NCI-H524 treated with DMSO at 0.1 percent for 48 hours (cell line): ENCODE data around the gene RNF180.
A peak's percentile ranks its signal among the peaks of the same experiment; 100 is the strongest.
"Not testable (repeated sequence)": the region's sequence is repeated elsewhere in the genome, so short reads cannot be mapped to it uniquely, and the experiment has no call there.

Experiments used
- DNase-seq: peaks from one replicate; lab custom pipeline; 2025; lab: John Stamatoyannopoulos, UW

RNF180 gene

DNA sequence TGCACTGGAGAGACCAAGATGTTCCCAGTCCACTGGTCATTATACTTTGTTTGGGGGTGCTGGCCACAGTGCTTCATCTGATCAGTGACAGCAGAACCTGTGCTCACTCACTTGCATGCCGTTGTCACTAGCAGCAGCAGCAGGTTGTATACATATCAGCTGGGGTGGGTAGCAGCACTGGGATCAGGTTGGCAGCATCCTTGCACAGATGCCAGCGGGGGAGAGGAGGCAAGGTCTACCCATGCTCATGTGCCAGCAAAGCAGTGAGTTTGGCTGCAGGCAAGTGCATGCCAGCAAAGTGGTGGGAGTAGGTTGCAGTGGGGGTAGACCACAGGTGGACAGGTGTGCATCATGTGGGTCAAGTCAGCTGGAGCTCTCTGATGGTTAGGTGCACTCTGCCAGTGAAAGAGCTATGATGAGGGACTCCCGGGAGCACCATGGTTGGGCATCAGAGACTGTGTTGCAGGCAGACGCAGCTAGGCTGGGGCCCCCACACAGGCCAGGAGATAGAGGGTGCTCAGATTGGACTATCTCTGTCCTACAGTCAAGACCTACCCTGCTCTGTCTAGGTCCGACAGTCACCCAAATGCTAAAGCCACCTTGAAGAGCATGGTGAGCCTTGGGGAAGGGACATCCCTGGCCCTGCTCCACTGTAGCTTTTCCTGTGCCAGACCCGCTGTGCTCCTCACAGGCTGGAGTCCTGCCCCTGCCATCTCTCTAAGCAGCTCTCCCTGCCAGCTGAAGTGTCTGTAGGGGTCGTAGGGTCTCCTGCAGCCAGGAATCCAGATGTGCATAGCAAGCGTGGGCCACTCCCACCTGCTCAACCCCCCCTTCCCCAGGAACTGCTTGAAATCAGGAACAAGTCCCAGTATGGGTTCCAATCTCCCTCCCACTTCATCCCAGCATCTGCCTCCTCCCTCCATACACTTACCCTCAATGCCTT, 119.8 kb downstream of the RNF180 start:
- DNase-seq, result no peak

DNA sequence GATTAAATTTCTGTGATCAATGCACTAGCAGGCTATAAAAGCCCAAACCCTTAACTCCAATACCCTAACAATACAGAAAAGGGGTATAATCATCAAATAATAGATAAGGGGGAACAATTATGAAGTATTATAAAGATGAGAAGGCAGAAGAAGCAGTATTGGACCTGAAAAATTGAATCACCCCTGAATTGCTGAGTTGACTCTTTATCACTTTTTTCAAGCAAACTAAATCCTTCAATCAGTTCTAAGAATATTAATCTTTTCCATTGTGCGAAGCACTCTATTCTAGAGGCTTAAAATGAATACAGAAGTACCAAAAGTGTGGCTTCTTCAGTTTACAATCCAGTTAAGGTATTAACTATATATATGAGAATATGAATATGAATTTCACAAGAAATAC, 120.7 kb downstream of the RNF180 start:
- no peak for DNase-seq

DNA sequence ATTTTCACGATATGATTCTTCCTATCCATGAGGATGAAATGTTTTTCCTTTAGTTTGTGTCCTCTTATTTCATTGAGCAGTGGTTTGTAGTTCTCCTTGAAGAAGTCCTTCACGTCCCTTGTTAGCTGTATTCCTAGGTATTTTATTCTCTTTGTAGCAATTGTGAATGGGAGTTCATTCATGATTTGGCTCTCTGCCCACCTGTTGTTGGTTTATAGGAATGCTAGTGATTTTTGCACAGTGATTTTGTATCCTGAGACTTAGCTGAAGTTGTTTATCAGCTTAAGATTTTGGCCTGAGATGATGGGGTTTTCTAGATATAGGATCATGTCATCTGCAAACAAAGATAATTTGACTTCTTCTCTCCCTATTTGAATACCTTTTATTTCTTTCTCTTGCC, 122.9 kb downstream of the RNF180 start:
- DNase-seq, result not testable (repeated sequence)

DNA sequence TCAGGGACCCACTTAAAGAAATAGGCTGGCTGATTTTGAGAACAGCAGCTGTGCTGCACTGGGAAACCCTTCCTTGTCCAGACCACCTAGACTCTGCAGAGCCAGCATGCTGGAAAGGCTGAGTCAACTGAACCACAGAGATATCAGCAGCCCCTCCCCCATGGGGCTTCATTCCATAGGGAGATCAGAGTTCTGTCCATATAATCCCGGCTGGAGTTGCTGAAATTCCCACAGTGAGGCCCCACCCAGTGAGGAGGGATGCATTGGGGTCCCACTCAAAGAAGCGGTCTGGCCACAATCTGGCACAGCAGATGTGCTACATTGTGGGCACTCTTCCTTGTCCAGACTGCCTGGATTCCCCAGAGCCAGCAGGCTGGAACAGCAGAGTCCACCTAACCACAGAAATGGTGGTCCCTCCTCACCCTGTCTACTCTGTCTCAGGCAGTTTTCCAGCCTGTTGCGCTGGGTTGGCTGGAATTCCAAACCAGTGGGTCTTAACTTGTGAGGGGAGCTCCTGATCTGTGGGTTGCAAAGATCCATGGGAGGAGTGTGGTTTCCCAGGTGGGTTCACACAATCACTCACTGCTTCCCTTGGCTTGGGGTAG, 127.1 kb downstream of the RNF180 start:
- no peak for DNase-seq

DNA sequence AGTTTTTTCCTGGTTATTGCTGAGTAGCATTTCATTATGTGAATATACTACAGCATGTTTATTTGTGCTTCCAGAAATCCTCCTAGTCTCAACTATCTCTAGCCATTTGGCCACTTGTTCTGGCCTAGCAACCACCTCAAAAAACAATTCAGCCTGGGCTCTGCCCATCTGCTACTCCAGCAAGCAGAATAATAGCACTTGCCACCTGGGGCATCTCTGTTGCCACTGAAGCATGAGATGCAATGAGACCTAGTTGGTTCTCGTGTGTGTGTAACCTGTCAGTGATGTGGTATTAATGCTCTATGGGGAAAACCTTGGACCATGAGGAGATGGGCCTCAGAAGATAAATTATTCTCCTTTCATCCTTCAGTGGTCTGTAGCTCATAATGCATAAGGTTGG, 129.5 kb downstream of the RNF180 start:
- DNase-seq, result peak; percentile 73

DNA sequence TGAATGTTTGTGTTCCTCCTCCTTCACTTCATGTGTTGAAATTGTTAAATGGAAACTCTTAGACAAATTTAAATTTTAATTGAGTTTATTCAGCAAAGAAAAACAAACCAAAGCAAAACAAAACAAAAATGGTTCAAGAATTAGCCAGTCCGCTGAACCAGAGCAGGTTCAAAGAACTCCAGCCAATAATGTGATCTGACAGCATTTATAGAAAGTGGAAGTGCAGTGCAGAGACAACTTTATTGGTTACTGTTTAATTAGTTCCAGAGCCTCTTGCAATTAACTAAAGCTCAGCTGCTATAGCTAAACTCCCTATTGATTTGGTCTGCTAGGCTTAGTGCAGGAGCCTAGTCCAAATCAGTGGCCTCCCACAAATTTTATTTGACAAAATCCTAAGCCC, 132.9 kb downstream of the RNF180 start:
- DNase-seq, result no peak

DNA sequence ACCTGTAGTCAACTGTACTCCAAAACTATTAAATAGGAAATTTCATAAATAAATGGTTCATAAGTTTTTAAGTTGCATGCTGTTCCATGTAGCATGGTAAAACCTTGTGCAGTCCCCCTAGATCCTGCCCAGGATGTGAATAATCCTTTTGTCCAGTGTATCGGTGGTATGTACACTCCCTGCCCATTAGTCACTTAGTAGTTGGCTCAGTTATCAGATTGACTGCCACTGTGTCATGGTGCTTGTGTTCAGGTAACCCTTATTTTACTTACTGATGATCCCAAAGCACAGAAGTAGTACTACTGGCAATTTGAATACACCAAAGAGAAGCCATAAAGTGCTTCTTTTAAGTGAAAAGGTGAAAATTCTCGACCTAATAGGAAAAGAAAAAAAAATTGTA, 134.2 kb downstream of the RNF180 start:
- DNase-seq, result no peak

DNA sequence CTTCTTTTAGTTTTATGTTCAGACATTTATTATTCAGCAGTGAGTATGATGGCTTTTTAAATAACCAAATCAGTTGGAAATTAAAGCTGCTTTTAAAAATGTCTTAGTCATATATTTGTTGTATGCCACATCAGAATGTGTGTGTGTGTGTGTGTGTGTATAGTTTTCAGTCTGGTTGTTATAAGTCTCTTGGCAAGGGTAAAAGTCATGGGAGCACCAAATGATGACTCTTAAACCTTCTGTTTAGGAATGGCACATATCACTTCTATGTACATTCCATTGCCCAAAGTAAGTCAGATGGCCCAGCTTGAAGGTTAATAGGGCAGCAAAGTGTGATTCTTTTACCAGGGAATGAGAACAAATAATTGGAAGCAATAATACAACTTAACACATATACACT, 135.9 kb downstream of the RNF180 start:
- DNase-seq, result no peak

DNA sequence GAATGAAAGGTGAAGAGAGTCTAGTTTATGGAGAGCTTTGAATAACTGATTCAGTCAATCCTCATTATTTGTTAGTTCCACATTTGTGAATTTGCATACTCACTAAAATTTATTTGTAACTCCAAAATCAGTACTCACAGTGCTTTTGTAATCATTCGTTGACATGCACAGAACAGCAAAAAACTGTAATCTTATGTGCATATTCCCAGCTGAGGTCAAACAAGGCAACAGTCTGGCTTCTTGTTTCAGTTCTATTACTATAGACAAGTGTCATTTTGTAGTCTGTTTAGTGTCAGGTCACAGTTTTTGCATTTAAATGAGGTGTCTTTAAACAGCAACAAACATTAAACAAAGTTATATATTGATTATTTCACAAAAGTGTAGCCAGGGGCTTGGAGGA, 142.5 kb downstream of the RNF180 start:
- DNase-seq, result no peak

DNA sequence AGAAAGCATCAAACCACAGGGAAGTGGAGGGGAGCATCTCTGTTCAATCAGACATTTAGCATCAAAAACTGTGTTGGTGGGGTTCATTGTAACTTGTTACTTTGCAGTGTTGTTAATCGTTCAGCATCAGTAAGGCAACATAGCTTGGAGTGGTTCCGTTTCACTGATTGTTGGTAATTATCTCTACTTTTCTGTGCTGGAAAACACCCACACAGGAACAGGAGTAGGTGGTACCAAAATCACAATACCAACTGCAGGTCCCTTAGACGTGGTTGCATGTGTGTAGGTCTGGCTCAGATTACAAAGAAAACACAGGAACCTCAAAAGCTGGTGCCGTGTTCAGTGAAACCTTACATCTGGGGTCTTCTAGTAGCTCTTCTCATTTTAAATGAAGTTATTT, 146.8 kb downstream of the RNF180 start:
- no peak for DNase-seq

DNA sequence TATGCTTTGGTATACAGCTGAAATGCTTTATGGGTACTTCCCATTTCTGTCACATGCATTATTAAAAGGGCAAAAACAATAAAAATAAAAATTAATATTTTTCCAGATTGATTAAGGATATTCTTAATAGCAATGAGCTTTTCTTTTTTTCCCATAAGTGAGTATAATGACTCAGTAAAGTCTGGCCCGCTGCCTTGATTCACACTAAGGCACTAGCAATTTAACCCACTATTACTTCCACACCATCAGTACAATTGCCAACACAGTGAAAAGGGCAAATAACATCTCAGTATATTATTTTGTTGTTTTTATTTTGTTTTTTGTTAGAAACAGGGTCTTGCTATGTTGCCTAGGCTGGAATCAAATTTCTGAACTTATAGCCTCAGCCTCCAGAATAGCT, 150.1 kb downstream of the RNF180 start:
- DNase-seq, result no peak

DNA sequence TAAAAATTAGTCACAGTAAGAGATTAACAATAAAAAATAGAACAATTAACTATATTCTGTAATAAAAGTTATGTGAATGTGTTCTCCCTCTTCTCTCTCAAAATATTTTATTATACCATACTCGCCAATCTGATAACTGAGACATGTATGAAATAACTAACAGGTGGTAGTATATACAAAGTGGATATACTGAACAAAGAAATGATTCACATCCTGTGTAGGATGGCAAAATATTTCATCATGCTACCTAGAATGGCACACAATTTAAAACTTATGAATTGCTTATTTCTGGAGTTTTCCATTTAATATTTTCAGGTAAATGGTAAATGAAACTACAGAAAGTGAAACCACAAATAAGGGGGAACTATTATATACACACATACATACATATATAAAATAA, 152.5 kb downstream of the RNF180 start:
- no peak for DNase-seq

DNA sequence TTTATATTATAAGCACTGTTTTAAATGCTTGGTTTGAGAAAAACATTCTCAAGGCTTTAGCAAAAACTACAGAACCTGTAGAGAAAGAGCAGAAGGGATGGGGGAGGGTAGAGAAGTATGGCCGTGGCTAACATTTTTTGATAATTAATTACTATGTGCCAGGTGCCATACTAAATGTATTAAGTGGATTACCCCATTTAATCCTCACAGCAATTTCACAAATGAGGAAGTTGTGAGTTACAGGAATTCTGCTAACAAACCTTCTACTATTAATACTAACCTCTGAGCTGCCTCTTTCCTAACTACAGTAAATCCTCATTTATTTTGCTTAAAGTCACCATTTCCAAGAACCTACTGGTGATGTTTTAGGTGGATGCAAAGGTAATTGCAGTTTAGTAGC, 157.9 kb downstream of the RNF180 start:
- peak; percentile 74 for DNase-seq

DNA sequence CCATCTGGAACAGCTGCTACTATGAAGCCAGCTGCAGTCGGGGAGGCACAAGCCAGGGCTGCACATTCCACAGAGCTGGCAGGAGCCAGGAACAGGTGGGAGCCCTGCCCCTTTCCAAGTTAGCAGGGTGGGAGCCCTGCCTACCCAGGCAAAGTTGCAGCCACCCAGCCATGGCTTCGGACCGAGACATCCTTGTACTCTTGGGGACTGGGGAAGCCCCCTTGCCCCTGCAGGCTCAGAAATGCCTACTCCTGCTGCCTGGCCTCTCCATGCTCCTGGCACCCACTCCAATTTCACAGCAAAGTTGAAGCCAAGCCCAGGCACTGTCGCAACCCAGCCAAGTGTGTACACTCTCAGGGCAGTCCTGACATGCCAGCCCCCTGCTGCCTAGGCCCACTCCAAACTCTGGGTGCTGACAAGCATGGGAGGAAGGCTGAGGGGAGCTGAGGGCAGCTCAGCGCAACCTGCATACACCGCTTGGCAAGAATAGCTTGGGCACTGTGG, 165.1 kb downstream of the RNF180 start:
- DNase-seq, result no peak

DNA sequence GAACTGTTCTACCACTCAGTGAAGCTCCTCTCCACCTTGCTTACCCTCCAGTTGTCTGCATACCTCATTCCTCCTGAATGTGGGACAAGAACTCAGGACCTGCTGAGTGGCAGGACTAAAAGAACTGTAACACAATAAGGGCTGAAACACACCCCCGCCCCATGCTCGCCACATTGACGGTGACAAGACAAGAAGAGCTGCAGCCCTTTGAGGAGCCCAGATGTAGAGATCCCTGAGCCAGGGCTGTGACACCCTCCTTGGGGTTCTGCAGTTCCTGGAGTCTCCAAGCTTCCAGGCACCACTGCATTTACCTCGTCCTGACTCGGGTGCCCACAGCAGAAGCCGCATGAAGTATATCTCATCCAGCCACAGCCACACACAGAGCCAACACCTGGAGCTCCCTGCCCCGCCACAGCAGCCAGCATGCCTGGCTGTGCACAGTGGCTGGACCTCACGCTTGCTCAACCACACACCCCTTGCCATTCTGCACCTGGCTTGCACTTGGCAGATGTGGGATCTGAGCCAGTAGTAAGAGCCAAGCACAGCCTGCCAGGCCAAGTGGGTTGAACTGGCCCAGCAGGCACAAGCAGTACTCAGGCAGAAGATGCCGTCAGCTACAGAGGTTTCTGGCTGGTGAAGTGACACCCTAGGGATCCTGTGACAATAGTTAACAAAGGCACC, 166.1 kb downstream of the RNF180 start:
- DNase-seq, result no peak

DNA sequence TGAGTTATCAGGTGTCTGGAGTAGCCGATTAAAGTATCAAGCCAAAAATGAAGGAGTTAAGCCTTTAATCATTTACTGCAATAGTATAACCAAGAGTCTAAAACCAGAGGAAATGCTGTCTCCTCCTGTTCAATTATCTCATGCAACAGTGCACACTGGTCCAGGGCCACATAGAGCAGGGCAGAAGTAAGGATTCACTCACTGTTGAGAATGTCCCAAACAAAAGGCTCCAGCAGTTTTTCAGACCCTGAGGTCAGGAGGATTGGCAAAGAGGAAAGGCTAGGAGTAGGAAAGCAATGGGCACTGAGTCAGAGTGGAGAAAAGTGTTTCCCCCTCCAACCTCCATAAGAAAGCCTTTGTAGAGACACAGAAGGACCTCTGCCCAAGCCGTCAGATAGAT, 168.2 kb downstream of the RNF180 start:
- DNase-seq, result no peak

DNA sequence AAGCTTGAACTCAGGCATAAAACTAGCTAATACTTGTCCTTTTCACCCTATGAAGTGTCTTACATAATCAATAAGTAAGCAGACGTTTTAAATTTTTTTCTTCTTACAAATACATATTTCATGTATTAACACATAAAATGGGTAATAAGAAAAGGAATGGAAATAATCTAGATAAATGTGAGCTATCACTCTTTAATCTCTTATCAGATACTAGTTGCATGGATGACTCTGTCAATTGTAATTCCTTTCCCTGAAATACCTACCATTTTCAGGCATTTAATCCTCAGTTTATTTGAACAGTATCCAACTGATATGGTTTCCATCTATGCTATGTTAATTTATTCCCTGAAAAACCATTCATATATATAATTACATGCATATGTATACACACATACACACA, 174.1 kb downstream of the RNF180 start:
- DNase-seq, result no peak

DNA sequence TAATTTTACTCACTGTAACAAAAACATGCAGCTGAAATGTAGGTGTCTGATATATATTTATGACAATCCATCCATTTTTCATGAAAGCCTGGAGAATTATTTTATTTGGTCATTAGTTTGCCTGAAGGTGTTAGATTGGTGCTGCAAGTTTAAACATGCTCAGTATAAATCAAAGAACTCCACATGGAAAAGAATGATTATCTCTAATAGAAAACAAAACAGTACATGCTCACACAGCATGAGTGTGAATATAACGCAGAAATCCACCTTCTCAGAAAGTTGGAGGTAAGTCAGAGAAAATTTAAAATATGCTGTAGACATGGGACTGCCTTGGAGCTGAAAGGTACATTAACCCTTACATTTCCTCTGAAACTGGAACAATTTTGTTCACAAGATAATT, 174.7 kb downstream of the RNF180 start:
- no peak for DNase-seq

DNA sequence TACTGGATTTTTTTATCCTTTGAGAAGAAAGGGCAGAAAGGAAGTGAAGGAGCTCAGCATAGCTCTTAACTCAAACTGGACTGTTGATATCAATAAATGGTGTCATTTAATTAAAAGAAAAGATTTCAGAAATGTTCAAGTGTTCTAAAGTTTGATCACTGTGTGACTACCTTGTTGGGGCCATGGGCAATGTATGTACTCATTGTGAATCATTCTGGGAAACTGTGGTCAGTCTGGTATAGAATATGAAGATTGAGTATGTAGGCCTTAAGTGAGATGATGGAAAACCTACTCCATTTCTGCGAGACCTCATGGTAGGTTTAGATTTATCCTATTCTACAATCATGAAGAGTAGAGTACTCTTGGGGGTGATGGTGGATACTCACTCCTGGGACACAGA, 175.7 kb downstream of the RNF180 start:
- no peak for DNase-seq

DNA sequence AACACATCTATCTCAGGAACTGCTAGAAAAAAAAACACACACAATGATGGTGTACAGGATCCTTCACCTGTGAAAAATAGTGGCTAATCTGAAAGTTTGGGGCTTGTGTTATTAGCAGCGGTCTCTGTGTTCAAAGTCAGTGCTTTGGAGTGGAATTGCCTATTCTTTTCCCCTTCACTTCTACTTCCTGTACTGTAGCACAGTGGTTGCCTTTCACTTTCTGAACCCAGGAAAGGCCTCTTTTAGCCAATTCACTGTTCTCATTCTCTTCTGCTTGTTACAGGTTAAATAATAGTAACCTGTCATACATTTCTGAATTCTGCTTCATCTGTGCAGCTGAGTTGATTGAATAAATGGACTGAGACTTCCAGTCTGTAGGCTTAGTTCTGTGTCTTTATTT, 178.9 kb downstream of the RNF180 start:
- no peak for DNase-seq

DNA sequence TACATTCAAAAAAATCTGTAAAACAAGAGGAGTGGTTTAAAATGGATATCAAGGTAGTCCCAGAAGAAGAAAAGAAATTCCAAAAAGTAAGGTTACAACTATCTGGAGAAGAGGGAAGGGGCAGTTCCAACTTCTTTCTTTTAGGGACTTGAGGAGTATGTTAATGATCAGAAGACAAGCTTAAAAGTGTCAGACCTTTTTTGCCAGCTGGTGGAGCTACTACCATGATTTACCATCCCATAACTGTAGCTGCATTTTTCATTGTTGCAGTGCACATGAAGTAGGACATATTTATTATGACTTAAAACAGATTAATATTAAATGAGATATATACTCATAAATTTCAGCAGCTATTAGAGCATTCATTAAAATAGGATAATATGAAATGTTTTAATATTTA, 181.7 kb downstream of the RNF180 start:
- DNase-seq, result no peak

DNA sequence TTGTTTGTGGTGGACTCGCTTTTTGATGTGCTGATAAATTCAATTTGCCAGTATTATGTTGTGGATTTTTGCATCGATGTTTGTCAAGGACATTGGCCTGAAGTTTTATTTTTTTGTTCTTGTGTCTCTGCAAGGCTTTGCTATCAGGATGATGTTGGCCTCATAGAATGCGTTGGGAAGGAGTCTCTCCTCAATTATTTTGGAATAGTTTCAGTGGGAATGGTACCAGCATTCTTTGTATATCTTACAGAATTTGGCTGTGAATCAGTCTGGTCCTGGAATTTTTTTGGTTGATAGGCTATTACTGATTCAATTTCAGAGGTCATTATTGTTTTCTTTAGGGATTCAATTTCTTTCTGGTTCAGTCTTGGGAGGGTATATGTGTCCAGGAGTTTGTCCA, 198.8 kb downstream of the RNF180 start:
- no peak for DNase-seq

DNA sequence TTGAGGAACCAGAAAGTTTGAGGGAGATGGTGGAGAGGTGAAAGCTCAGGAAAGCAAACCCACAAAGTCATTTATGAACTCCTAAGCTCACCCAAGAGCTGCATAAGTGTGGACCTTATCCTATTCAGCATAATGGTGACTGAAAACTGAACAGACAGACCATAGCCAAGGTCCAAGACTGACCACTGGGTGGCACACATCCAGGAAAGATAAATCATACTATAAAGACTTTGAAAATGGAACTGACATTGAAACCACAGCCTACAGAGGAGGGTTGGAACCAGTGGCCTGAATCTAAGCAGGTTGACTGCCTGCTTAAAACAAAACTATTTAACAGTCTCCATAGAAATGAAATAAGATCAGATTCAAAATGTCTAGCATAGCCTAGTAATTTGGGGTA, 219.1 kb downstream of the RNF180 start:
- DNase-seq, result no peak
